Stimulated activated CD4-positive, alpha-beta T cell treated with anti-CD3 and anti-CD28 coated beads, TNF-alpha, amount 100 ng/mL, for 48 hours (primary cell): ENCODE measurements around the gene TSPAN31.

Experiments used
- DNase-seq, 3 donors: peaks; one replicate each; pipeline ENCODE4 v3.0.0-alpha.2; 2020; ENCODE audit warnings: low read depth in 3 of 3

TSPAN31 gene

DNA sequence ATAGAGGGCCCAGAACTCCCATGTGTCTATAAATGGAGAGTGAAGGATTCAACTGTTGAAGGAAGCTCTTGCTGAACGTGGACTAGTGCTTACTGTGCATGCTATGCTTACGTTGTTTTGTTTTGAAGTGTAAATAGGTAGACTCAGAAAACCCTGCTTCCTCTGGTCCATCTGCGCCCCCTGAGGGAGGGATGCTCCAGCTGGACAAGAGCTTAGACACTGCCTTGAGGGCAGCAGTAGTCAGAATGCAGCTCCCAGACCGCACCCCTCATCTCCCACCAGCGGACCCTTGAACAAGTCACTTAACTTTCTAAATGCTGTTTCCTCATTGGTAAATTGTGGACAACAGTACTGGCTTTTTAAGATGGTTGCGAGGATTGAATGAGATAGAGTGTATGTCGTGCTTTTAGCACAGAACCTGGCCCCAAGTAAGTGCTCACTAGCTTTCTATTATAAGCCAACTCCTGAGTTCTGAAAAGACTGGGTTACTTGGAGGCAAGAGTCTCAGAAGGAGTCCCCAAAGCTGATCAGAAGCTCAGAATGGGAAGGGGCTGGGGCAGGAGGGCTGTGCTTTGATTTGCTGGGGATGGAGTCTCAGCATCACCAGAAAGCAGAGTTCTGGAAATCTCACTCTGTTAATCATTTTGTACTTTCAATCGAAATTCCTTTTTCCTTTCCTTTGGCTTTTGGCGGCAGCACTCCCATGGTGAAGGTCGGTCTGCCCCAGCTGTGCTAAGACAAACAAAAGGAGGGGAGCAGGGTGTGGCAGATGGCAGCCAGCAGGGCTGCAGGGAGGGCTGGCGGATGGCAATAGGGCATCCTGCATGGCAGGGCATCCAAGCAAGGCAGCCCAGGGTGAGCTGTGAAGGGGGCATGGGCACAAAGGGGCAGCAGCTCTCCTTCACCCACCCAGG lies 21.9 kb upstream of the TSPAN31 start:
- DNase-seq: no peak

DNA sequence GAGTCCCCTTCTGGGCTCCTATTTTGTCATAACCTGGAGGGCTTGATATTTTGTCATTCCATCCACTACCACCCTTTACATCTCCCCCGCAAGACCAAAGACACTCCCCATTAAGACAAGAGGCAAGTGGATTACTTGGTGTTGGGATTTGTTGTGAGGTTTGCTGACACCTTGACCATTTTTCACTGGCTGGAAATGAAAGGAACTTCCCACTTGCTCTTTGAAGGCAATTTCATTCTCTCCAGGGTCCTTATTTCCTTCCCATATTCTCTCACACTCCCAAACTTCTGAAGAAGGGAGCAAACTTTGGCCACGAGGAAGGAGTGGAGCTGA lies 21.2 kb upstream of the TSPAN31 start:
- no peak for DNase-seq

DNA sequence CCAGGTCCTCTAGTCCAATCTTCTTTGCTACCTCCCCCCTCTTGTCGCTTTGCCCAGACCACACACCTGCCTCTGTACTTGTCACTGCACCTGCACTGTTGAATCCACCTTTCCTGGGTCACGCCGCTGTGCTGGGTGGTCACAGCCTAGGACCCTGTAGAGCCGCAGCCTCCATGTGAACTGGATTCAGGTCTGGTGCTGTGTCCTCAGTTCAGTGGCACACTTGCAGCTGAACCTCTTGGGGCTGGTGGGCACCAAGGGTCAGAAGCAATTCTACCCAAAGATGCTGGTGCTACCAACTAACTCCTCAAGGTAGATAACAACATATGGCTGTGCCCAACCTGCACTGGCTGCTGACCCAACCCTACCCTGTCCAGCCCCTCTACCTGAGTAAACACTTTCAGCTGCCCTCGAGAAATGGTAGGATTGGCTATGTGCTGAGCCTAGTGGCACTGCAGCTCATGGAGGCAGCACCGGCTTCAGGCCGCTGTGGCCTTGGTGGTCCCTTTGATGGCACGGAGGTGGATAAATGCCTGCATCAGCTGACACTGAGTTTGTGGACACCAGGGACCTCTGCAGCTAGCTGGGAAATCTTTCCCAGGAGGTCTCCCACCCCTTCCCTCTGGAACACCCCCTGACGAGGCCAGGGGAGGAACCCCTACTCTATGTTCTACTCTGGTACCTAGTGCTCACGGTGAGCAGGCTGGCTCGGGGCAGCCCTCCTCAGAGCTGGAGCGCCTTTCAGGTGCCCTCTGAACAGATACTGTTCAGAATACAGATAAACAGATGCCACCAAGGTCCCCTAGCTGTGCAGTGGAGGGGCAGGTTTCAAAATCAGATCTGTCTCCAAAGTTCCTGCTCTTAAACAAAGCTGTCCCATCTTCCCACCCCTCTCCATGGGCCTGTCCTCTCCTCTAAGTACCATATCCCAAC lies 20.6 kb upstream of the TSPAN31 start:
- no peak for DNase-seq

DNA sequence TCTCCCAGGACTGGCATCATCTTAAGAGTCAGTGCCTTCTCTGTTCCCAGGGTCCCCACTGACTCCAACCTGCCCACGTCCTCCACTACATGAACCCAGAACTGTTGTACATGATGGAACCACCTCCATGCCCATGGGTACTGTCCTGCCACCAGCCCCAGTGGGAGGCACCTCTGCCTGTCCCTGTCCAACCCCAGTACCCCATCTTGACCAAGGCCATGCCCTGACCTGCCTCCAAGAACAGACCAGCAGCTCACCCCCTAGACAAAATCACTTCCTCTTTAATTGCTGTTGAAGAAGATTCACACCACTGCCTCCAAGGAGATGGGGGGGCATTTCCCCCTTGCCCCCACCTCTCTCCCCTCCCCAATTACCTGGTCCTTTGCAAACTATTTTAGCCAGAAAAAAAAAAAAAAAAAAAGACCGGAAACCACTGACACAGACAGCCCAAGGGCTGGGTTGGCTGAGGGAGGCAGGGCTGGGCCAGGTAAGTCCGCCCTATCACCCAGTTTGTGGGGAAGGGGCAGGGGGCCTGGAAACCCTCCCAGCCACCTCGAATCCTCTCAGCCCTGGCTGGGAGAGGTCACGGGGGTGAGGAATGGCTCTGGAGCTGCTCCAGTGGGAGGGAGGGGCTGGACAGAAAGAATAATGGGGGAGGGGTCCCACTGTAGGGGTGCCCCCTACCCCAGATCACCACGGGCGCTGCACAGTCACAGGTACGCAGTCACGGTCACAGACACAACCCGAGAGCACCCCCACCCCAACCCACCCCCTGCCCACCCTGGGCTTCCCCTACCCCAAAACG lies 19.7 kb upstream of the TSPAN31 start:
- no peak for DNase-seq

DNA sequence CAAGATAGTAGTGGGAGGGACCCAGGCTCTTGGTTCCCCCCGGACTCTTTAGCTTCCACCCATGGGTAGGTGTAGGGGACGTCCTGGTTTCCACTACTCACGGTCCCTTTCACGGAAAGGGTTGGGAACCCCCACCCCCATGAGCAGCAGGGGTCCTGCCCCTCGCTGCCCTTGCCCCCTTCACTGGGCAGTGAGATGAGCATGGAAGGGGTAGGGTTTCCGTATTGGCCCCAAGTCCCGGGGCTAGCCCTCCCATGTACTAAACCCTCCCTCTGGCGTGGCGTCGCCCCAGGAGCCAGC lies 19.0 kb upstream of the TSPAN31 start:
- DNase-seq: no peak

DNA sequence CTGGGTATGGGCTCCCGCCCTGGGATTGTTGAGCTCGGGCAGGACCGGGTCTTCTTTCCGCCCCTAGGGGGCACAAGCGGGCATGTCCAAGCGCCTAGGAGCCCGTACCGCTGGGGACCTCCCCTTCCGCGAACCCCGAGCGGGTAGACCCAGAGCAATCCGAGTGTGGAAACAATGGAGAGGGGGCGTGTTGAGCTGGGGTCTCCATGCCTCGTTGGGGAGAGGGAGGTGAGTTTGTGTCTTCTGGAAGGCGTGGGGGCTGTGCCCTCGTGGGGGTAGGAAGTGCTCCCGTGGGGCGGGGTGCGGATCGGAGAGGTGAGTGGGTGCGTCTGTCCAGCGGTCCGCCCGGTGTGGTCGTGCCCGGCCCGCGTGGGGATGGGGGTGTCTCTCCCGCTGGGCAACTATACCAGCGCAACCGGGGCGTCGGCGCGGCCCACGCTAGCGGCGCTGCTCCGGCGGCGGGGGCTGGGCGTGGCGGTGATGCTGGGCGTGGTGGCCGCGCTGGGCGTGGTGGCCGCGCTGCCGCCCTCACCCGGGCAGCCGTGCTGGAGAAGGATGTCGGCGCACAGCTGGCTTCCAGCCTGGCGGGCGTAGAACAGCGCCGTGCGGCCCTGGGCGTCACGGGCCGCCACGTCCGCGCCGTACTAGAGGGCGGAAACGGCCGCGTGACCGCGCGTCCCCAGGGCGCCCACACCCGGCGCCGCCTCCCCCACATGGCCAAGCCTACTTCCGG lies 18.5 kb upstream of the TSPAN31 start:
- no peak for DNase-seq

DNA sequence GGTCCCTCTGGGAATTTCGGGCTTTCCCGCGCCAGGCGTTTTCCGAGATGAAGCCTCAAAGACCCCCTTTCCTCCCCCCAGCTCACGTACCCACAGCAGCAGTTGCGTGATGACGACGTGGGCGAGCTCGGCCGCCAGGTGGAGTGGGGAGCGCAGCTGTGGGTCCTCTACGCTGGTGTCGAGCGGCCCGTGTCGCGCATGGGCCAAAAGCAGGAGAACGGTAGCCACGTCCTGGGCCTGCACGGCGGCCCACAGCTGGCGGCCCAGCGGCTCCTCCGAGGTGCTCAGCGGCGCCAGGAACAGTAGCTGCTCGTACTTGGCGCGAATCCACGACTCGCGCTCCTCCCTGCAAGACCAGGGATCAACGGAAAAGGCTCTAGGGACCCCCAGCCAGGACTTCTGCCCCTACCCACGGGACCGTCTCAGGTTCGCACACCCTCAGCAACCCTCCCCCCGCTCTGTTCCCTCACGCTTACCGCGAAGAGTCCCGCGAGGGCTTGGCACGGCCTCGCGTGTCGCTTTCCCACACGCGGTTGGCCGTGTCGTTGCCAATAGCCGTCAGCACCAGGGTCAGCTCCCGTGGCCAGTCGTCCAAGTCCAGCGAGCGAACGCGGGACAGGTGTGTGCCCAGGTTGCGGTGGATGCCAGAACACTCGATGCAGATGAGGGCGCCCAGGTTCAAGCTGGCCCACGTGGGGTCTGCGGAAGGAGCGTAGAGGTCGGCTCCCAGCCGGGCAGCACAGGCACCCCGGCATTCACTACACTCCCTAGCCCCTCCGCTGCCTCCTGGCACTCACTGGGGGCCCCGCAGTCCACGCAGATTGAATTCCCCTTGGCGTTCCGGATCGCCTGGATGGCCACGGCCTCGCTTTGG lies 17.7 kb upstream of the TSPAN31 start:
- no peak for DNase-seq

DNA sequence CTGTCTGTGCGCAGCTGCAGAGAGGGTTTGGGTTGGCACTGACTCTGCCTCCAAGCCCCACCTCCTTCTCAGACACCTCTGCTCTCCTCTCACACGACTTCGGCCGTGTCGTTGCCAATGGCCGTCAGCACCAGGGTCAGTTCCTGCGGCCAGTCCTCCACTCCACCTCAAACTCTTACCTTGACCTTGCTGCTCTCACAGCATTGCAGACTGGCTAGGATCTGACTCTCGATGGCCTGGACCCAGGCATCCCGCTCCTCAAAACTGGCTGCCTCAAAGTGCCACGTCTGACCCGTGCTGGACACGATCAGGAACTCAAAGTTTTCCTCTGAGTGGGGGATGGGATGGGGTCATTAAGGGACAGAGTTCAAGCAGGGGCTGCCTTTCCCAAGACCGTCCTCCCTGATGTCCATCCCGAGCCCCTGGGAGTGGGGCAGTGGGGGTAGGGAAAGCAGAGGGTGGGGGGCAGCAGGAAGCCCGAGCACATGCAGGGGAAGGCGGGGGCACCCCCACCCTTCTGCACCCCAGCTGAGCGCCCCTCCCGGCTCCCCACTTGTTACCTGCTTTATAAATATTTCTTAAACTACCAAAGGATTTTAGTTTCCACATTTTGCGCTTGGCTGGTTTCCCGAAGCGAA lies 17.0 kb upstream of the TSPAN31 start:
- no peak for DNase-seq

DNA sequence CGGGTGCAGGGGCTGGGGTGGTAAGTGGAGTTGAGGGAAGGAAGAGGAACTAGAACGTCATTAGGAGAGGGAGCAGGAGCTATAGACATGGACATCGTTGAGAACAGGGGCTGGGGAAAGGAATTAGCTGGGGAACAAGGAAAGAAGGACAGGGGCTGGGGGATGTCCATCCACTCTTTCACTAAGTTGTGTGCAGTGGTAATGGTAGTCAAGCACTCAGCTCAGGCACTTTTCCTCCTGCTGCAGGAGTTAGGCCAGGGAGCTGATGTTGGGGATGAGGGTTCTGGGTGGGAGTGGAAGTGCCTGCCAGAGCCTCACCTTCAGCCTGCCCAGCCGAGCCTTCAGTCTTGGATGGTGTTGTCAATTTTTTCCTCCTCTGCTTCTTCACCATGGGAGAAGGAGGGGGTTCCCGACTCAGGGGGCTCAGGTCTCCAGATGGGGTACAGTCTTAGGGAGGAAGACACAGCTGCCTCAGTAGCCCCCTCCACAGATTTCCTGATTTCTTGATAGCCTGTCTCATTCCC lies 15.5 kb upstream of the TSPAN31 start:
- no peak for DNase-seq

DNA sequence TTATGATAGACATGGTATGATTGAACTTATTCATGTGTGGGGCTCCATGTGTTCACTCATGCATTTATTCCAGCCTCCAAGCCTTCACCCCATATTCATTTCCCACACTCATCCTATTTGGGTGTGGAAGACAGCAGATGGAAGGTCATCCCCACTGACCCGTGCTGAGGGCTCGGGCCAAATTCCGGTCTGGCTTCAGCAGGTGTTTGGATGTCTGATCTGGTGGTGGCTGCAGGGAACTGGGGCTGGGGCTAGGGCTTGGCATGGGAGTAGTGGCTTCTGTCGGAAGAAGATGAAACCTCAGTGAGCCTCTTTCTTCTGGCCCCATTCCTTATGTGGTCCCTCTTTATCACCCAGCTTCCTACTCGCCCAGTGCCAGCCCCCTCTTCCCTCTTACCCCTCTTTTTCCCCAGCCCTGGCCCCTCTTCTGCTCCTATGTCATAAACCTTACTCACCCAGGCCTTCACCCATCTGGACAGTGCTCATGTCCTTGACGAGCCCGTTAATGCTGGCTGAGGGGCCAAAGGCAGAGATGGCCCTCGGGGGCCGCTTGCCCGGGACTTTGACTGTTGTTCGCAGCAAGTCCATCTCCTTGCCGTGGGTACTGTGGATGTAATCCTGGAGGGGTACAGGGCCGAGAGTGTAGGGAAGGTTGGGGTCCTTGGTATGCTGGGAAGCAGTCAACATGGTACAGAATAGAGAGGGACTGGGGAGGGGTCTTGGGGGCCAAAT lies 14.3 kb upstream of the TSPAN31 start:
- DNase-seq: no peak

DNA sequence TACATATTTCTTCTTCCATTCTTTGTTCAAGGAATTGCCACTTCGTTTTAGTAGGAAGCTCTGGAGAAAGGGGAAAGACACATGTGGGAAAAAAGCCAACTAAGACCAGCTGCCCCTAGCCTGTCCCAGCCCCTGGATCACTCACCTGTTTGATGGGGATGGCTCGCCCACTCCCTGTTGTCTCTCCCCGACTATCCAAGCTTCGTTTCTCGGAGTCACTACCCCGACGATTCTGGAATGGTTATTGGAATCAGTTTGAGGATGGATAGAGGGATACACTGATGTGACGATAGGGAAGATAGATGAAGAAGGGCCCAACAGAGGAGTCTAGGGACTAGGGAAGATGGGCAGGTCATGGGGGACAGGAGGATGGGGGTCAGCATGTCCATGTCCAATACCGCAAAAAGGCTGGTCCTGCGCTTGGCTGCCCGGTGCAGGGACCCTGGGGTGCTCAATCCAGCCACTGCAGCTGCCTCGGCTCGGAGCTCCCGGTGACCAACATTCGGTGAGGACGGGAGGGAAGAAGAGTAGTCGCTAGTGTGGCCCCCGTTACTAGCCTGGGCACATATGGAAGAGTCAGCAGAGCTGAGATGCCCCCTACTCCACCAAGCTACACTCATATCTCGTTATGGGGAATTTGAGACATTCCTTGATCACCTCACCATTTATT lies 13.3 kb upstream of the TSPAN31 start:
- no peak for DNase-seq

DNA sequence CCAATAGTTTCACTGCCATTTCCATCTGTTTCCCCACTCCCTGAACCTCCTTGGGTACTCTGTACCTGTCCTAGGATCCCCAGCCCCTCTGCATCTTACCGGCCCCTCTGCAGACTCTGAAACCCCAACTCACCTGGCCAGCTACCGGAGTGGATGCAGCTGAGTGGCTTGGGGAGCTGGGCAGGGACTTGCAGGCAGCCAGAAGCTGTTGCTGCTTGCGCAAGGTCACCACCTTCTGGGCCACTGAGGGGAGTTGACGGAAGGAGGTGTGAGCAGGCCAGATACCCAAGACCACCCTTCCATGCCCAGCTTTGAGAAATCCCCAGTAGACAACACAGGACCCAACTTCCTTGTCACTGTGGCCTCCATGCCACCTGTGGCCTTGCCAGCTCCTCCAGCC lies 12.6 kb upstream of the TSPAN31 start:
- no peak for DNase-seq

DNA sequence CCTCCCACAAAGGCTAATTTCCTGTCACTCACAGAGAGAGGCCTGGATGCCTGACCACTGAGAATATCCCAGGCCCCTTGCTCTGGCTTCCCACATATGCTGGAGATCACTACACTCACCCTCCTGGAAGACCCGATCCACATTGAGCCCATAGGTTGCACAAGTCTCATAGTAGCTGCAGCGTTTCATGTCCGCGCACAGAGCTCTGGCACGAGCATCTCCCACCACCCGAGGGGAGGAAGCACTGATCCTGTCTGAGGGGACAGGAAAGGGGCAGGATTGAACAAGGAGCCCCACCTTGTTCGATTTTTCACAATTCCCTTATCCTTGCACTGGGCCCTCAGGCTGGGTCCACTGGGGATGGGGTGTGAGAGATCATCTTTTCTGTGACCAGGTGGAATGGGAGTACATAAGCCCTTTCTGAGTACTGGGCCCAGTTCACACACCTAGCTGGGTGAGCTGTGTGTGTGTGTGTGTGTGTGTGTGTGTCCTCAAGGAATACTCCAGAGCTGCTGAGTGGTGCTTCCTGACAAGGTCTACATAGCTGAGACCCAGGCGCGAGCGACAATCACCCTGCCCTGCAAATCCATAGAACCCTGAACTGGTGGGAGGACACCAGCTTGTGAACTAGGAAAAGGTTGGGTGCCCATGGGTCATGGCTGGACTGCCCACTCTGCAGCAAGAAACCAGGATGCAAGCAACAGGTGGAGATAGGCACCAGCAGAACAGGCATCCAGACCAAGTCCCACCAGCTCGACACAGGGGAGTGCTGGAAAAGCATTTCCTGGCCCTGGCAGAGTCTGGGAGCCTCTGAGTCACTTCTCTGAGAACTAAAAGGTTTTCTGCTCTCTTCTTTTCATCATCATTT lies 11.9 kb upstream of the TSPAN31 start:
- no peak for DNase-seq

DNA sequence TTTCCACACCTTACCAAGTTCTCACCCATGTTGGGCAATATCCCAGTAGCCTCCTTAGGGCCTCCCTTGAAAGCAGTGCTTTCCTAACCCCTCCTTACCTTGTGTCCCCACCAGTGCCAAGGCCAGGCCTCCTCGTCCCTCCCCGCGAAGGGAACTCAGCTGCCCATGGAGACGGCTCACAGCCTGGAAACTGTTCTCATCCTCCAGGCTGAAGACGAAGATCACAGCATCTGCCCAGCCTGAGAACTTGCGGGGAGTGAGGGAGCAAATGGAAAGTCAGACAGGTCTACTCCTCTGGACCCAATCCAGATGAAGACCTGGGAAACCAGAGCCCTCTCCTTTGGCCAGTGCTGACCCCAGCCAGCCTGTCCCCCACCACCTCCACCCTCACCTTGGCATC lies 10.9 kb upstream of the TSPAN31 start:
- no peak for DNase-seq

DNA sequence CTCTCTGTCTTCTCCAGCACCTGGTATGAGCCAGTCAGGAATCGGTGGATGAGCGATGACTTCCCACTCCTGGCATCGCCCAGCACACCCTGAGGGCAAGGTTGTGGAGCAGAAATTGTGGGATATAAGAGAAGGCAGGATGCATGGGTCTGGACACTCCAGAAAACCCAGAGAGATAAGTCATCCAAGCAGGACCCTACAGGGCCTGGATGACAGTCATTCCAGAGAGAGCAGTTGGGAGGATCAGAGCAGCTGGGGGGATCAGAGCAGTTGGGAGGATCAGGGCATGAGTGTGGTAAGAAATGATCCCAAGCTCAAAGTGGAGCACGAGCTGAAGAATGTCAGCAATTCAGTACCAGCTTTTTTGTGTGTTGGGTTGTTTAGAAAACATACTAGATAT lies 10.2 kb upstream of the TSPAN31 start:
- DNase-seq: no peak

DNA sequence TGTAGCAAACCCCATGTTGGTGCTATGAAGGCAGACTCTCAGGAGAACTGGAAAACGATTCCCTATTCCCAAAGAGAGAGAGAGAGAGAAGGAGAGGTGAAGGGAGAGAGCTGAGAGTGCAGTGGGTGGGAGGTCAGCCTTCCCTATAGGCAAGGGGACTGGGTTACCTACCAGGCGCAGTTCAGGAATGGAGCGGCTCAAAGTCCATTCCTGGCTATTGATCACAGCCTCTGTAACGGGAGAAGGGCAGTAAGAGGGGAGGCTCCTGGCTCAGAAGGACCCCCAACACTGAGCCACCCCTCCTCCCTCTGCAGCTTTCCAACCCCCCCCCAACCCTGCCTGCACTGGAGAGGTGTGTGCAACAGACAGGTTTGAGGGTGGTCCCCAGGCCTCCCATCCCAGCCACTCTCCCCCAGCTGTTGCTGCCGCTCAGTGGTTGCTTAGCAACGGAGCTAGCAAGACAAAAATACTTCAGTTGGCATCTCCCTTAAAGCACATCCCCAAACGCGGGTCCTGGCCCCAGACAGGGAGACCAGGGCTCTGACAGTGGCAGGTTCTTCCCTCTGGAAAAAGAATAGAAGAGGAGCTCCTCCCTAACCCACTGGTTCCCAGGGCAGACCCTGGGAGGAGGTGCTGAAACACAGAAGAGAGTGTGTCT lies 9.5 kb upstream of the TSPAN31 start:
- DNase-seq: no peak
